HCT116 (cell line): Measurements from ENCODE around the gene PPP2R5B.

Source experiments
- CTCF ChIP-seq, 3 experiments: fragments of 200-600 bp in 1 of 3; sonication (generic) in 1 of 3; IDR thresholded peaks in 2 of 3; conservative IDR thresholded peaks in 1 of 3; 2 replicates each; pipeline ENCODE4 v1.5.1; 2012 to 2017; ENCODE audit warnings: low read depth in 2 of 3, low read length in 2 of 3, antibody characterized with exemption in 1 of 3, borderline replicate concordance in 1 of 3, control low read depth in 1 of 3, mild to moderate bottlenecking in 1 of 3, mixed read lengths in 1 of 3, mixed run types in 1 of 3, moderate library complexity in 1 of 3; ENCODE audit not compliant: insufficient read depth in 1 of 3
- POLR2A ChIP-seq: IDR thresholded peaks from 2 replicates; pipeline ENCODE4 v1.7.0; 2011; ENCODE audit warnings: borderline replicate concordance; ENCODE audit not compliant: insufficient read depth, insufficient read length; ENCODE audit errors: extremely low read depth
- POLR2AphosphoS5 ChIP-seq: IDR thresholded peaks from 2 replicates; pipeline ENCODE4 v1.6.1; 2011; ENCODE audit warnings: mild to moderate bottlenecking, low read depth, low read length, moderate library complexity
- SP1 ChIP-seq: IDR thresholded peaks from 2 replicates; pipeline ENCODE4 v1.6.1; 2012; ENCODE audit warnings: low read depth
- ZNF274 ChIP-seq: fragments of 200-500 bp; sonication (Bioruptor generic); IDR thresholded peaks from 2 replicates; pipeline ENCODE4 v1.6.1; 2014; ENCODE audit warnings: mild to moderate bottlenecking, low read depth, low read length, inconsistent platforms

- TF ChIP-seq POLR2AphosphoS5 = no peak
- no peak for TF ChIP-seq CTCF (IDR thresholded peaks at IDR 0.05 in 2 of 3, conservative IDR thresholded peaks at IDR 0.05 in 1 of 3; ENCODE audit: borderline replicate concordance in 1 of 3, insufficient read depth in 1 of 3, low read depth in 2 of 3, low read length in 2 of 3)
- TF ChIP-seq POLR2A = no peak
- no peak for TF ChIP-seq SP1
- TF ChIP-seq ZNF274 = no peak
Measured at GRCh38 chr11:64900774-64901173, 23.7 kb upstream of the PPP2R5B start.
